ENCODE results near the gene CDC7.

The CDC7 gene

DNA sequence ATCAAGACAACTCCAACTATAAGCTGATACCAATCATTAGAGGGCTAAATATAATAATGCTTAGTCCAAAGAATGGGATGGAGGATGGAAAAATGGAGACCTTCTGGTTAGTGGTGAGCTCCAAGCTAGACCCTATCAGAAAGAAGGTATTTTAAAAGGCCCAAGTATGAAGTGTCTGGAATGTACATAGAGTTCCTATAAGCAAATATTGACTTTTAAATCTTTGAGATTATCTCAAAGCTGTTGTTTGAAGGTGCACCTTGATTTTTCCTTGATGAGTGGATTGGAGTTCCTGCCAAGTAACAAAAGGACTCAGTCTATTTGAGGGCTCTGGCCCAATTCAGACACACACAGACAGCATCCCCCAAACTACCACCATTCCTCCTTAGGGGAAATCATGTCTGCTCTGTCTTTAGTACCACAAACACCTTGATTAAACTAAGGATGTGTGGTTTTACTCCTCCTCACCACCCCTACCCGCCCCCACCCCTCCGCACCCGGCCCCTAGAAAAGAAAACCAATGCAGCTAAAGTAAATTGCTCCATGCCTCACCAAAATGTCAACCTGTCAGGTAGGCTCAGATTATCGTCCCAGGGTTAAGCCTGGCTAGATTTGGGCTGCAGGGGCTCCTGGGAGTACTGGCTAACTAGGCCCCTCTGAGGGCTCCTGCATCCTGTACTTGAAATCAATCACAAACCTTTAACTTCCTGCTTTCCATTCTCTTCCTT is 59.4 kb downstream of the CDC7 start:
- TF ChIP-seq EZH2phosphoT487 (IDR thresholded peaks at IDR 0.05; ENCODE audit: borderline replicate concordance, low read length), result no peak
- TF ChIP-seq, protein P1, sequence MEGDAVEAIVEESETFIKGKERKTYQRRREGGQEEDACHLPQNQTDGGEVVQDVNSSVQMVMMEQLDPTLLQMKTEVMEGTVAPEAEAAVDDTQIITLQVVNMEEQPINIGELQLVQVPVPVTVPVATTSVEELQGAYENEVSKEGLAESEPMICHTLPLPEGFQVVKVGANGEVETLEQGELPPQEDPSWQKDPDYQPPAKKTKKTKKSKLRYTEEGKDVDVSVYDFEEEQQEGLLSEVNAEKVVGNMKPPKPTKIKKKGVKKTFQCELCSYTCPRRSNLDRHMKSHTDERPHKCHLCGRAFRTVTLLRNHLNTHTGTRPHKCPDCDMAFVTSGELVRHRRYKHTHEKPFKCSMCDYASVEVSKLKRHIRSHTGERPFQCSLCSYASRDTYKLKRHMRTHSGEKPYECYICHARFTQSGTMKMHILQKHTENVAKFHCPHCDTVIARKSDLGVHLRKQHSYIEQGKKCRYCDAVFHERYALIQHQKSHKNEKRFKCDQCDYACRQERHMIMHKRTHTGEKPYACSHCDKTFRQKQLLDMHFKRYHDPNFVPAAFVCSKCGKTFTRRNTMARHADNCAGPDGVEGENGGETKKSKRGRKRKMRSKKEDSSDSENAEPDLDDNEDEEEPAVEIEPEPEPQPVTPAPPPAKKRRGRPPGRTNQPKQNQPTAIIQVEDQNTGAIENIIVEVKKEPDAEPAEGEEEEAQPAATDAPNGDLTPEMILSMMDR (IDR thresholded peaks at IDR 0.05; ENCODE audit: low read depth, low read length, poor library complexity, severe bottlenecking), result no peak
- H3K4me2 ChIP-seq (ENCODE audit: low read length), result no peak overlapping the region
- no peaks in the 10 kb centered on the region for H3K79me2 ChIP-seq (ENCODE audit: control insufficient read depth, low read length)
- no peak overlapping the region for H3K4me3 ChIP-seq (ENCODE audit: low read length)
- no peaks in the 10 kb centered on the region for H3K9me2 ChIP-seq (replicated peaks; ENCODE audit: control insufficient read depth, low read length)
- H3K9me3 ChIP-seq (ENCODE audit: control insufficient read depth, insufficient read depth, low read length), result no peaks in the 10 kb centered on the region
- H3K27me3 ChIP-seq (ENCODE audit: control insufficient read depth, low read length), result no peaks in the 10 kb centered on the region
- H3K36me3 ChIP-seq (ENCODE audit: control insufficient read depth, low read length), result no peaks in the 10 kb centered on the region
- no peaks in the 10 kb centered on the region for H4K20me1 ChIP-seq (ENCODE audit: control insufficient read depth, insufficient read depth, low read depth, low read length)
- no peak overlapping the region for H3K27ac ChIP-seq (ENCODE audit: low read depth, low read length)
- H3F3A ChIP-seq (ENCODE audit: control insufficient read depth, insufficient read depth), result no peaks in the 10 kb centered on the region
- no peaks in the 10 kb centered on the region for H3K4me1 ChIP-seq (ENCODE audit: control insufficient read depth, low read length)

DNA sequence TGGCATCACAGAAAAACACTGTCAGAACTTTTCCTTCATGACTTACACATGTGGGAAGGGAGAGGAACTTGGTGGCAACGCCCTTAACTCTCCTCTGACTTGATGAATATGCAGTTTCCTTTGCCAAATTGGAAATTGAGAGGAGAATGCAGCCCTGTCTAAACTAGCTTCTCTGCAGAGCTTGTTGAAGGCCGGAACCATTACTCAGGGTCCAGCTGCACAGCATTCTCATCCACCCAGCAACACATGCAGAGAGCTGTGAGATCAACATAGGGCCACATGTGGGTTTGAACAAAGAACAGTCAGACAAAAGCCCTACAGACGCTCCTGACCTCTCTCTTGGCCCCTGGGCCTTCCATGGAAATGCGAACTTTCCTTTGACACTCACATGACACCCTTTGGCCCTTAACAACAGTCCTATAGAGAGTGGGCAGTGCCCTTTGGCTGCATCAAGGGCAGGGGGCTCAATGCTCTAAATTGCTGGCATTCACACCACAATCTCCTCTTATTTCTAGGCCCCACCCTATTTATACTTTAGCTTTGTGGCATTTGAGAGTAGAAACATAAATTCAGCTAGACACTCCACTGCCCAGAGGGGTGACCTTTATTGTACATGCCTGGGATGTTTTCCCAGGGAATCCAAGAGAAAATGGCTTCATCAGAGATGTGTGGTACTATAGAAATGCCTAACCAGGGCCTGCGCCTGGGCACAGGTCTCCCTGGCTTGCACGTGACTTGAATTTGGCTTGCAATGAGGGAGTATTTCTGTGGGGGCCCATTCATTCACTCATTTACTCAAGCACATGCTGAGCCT is 64.4 kb downstream of the CDC7 start:
- Histone ChIP-seq H3K4me2 (ENCODE audit: low read length) (no peak overlapping the region), H3F3A (ENCODE audit: control insufficient read depth, insufficient read depth) (no peaks in the 10 kb centered on the region)

DNA sequence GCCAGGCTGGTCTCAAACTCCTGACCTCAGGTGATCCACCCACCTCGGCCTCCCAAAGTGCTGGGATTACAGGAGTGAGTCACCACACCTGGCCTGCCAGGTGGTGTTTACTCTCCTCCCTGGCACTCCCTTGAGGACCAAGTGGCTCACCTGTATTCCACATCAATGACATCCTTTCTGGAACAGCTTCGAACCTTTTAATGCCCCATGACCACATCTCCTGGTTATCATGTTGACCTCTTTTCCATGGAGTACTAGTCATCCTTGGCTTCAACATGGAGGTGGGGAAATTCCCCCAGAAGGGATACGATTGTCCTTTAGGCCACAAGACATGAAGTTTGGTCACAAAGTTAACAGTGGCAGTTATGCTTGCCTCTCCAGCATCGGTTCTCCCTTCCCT is 66.9 kb downstream of the CDC7 start:
- no peaks in the 10 kb centered on the region for H4K20me1 ChIP-seq (ENCODE audit: control insufficient read depth, insufficient read depth, low read depth, low read length)
- H3K9me2 ChIP-seq (replicated peaks; ENCODE audit: control insufficient read depth, low read length), result no peaks in the 10 kb centered on the region
- H3K9me3 ChIP-seq (ENCODE audit: control insufficient read depth, insufficient read depth, low read length), result no peaks in the 10 kb centered on the region
- no peak overlapping the region for H3K27ac ChIP-seq (ENCODE audit: low read depth, low read length)
- no peaks in the 10 kb centered on the region for H3F3A ChIP-seq (ENCODE audit: control insufficient read depth, insufficient read depth)
- no peak overlapping the region for H3K4me3 ChIP-seq (ENCODE audit: low read length)
- no peaks in the 10 kb centered on the region for H3K27me3 ChIP-seq (ENCODE audit: control insufficient read depth, low read length)
- TF ChIP-seq, protein P1 (IDR thresholded peaks at IDR 0.05; ENCODE audit: low read depth, low read length, poor library complexity, severe bottlenecking), result no peak
- TF ChIP-seq EZH2phosphoT487 (IDR thresholded peaks at IDR 0.05; ENCODE audit: borderline replicate concordance, low read length), result no peak
- H3K4me2 ChIP-seq (ENCODE audit: low read length), result no peak overlapping the region
- no peaks in the 10 kb centered on the region for H3K79me2 ChIP-seq (ENCODE audit: control insufficient read depth, low read length)
- no peaks in the 10 kb centered on the region for H3K36me3 ChIP-seq (ENCODE audit: control insufficient read depth, low read length)
- H3K4me1 ChIP-seq (ENCODE audit: control insufficient read depth, low read length), result peaks cover 8% of the 10 kb centered on the region

More for the DNA sequence above, 64.4 kb downstream of the CDC7 start:
- no peaks in the 10 kb centered on the region for H3K79me2 ChIP-seq (ENCODE audit: control insufficient read depth, low read length)
- H3K36me3 ChIP-seq (ENCODE audit: control insufficient read depth, low read length), result no peaks in the 10 kb centered on the region
- no peaks in the 10 kb centered on the region for H3K9me2 ChIP-seq (replicated peaks; ENCODE audit: control insufficient read depth, low read length)
- no peak overlapping the region for H3K27ac ChIP-seq (ENCODE audit: low read depth, low read length)
- no peaks in the 10 kb centered on the region for H3K9me3 ChIP-seq (ENCODE audit: control insufficient read depth, insufficient read depth, low read length)
- no peak overlapping the region for H3K4me3 ChIP-seq (ENCODE audit: low read length)
- no peaks in the 10 kb centered on the region for H3K4me1 ChIP-seq (ENCODE audit: control insufficient read depth, low read length)
- no peaks in the 10 kb centered on the region for H4K20me1 ChIP-seq (ENCODE audit: control insufficient read depth, insufficient read depth, low read depth, low read length)
- TF ChIP-seq, protein P1 (IDR thresholded peaks at IDR 0.05; ENCODE audit: low read depth, low read length, poor library complexity, severe bottlenecking), result no peak
- no peak for TF ChIP-seq EZH2phosphoT487 (IDR thresholded peaks at IDR 0.05; ENCODE audit: borderline replicate concordance, low read length)
- H3K27me3 ChIP-seq (ENCODE audit: control insufficient read depth, low read length), result no peaks in the 10 kb centered on the region
